Kidney (tissue), 14 donors: ENCODE measurements around the gene PDILT. TPM values are rescaled to one million over a fixed set of nuclear protein-coding genes. Genes with fewer than 3 reads are reported as not detected.
"Not testable (repeated sequence)": the region's sequence is repeated elsewhere in the genome, so short reads cannot be mapped to it uniquely, and the experiment has no call there.

Source experiments
- DNase-seq, 5 donors: peaks; one replicate each; pipeline ENCODE4 v3.0.0-alpha.2; 2013 to 2020
- FAIRE-seq: peaks from 2 replicates; lab custom pipeline; 2012; peaks lifted over from hg19 to GRCh38; lab: Jason Lieb, UNC
- H3K27ac ChIP-seq, 2 donors: one replicate each; pipeline ENCODE4 v1.7.0; 2013; ENCODE audit warnings: low read depth in 2 of 2, low read length in 2 of 2, inconsistent platforms in 1 of 2
- H3K27me3 ChIP-seq: one replicate; pipeline ENCODE4 v1.7.1; 2013; ENCODE audit warnings: low read length, inconsistent platforms; ENCODE audit not compliant: control insufficient read depth, insufficient read depth
- H3K36me3 ChIP-seq, 3 donors: one replicate each; pipeline versions ENCODE4 v1.7.0 to v1.7.1; 2013; ENCODE audit warnings: low read length in 3 of 3, control low read depth in 1 of 3, inconsistent platforms in 1 of 3; ENCODE audit not compliant: insufficient read depth in 3 of 3, control insufficient read depth in 2 of 3
- H3K4me1 ChIP-seq, 3 donors: one replicate each; pipeline versions ENCODE4 v1.7.0 to v1.7.1; 2013; ENCODE audit warnings: low read length in 3 of 3, inconsistent platforms in 1 of 3, low read depth in 1 of 3; ENCODE audit not compliant: control insufficient read depth in 2 of 3, insufficient read depth in 2 of 3
- H3K4me3 ChIP-seq, 3 donors: one replicate each; pipeline versions ENCODE4 v1.7.0 to v1.8.1; 2013; ENCODE audit warnings: low read length in 3 of 3, control low read depth in 1 of 3, inconsistent platforms in 1 of 3
- H3K9ac ChIP-seq, 3 donors: one replicate each; pipeline versions ENCODE4 v1.7.0 to v1.7.1; 2013; ENCODE audit warnings: low read length in 3 of 3, control low read depth in 1 of 3, inconsistent platforms in 1 of 3
- H3K9me3 ChIP-seq, 3 donors: one replicate each; pipeline versions ENCODE4 v1.7.0 to v1.7.1; 2013; ENCODE audit warnings: low read length in 3 of 3, control low read depth in 1 of 3, inconsistent platforms in 1 of 3; ENCODE audit not compliant: control insufficient read depth in 2 of 3, insufficient read depth in 1 of 3
- intact Hi-C: fragments of 100-400 bp; cut with DNase I; formaldehyde crosslinking; loops from one replicate; pipeline ENCODE4 v1.11.1; 2022
- polyA plus RNA-seq: library from polyadenylated mRNA; stranded (reverse); fragments of 350-450 nt; fragmentation: Illumina TruSeq; extraction: RNeasy Lipid Tissue Mini Kit (QIAGEN cat#74804); gene quantifications from one replicate; pipeline ENCODE4 v1.2.3, GENCODE V29; 2014; ENCODE audit warnings: low read depth, low replicate concordance; ENCODE audit not compliant: insufficient read depth
- total RNA-seq: library from RNA; stranded (reverse); fragmentation: NEBNext Ultra II Directional; extraction: Animal tissue kit (Norgen Biotek cat#: 25700); gene quantifications from one replicate; pipeline ENCODE4 v1.2.1, GENCODE V29; 2021
- TF ChIP-seq, protein P1 (sequence below): IDR thresholded peaks from 3 replicates; pipeline ENCODE4 v1.5.1; 2012; ENCODE audit warnings: mild to moderate bottlenecking, moderate library complexity, borderline replicate concordance; ENCODE audit not compliant: insufficient read depth; ENCODE audit errors: extremely low read depth
- donor health status: control.
- donor health status: control.
- donor health status: control.
- donor health status: control.
- donor health status: control.
- donor health status: DM: yes; HTN: yes; CAD: no.
- donor health status: Normal renal cell carcinoma (clear cell type).

PDILT gene
- total and polyA plus RNA-seq, 2 donors from 2014 or later = not detected

DNA sequence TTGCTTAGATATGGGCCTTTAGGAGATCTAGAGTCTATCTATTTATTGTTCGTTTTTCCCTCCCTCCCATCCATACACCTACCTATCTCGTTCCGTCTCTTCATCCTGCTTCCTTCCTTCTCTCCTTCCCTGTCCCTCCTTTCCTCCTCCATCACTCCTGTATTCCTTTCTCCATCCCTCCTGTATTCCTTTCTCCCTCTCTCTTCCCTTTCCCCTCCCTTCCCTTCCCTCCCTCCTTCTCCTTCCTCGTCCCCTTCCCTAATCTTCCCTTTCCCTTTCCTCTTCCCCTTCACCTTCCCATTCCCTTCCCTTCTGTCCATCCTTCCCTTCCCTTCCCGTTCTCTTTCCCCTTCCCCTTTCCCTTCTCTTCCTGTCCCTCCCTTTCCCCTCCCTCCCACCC is 87.8 kb downstream of the PDILT start:
- FAIRE-seq (no peak), DNase-seq (no peak)
- Histone ChIP-seq H3K36me3 (no peaks in the 10 kb centered on the region), H3K27me3 (no peaks in the 10 kb centered on the region), H3K27ac (no peak overlapping the region), H3K9ac (no peak overlapping the region), H3K4me3 (no peak overlapping the region), H3K9me3 (no peaks in the 10 kb centered on the region), H3K4me1 (no peaks in the 10 kb centered on the region)
- TF ChIP-seq, protein P1, sequence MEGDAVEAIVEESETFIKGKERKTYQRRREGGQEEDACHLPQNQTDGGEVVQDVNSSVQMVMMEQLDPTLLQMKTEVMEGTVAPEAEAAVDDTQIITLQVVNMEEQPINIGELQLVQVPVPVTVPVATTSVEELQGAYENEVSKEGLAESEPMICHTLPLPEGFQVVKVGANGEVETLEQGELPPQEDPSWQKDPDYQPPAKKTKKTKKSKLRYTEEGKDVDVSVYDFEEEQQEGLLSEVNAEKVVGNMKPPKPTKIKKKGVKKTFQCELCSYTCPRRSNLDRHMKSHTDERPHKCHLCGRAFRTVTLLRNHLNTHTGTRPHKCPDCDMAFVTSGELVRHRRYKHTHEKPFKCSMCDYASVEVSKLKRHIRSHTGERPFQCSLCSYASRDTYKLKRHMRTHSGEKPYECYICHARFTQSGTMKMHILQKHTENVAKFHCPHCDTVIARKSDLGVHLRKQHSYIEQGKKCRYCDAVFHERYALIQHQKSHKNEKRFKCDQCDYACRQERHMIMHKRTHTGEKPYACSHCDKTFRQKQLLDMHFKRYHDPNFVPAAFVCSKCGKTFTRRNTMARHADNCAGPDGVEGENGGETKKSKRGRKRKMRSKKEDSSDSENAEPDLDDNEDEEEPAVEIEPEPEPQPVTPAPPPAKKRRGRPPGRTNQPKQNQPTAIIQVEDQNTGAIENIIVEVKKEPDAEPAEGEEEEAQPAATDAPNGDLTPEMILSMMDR = no peak
- intact Hi-C loops = no loop called here

GRCh38 chr16:20315764-20316163 is 88.8 kb downstream of the PDILT start:
- TF ChIP-seq, protein P1 = no peak
- Histone ChIP-seq H3K9me3 (no peaks in the 10 kb centered on the region), H3K27me3 (no peaks in the 10 kb centered on the region), H3K4me1 (no peaks in the 10 kb centered on the region), H3K36me3 (no peaks in the 10 kb centered on the region), H3K4me3 (no peak overlapping the region), H3K27ac (no peak overlapping the region), H3K9ac (no peak overlapping the region)
- intact Hi-C loops = no loop called here
- DNase-seq (no peak), FAIRE-seq (no peak)

DNA sequence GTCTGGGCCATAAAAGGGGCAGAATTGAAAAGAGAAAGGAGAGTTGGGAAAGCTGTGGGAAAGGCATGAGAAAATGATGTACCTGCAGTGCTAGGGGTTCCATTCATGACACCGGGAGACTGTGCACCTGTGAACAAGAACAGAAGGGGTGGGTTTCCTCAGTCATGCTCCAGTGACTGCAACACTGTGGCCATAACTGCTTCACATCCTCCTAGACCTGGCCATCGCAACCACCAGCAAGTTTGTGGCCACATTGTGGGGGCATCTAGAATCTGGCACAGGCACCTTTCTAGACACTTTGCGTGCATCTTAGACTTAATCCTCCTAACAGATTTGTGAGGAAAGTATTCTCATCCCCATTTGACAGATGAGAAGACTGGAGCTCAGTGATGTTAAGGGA is 90.0 kb downstream of the PDILT start:
- Histone ChIP-seq H3K9ac (no peak overlapping the region), H3K27ac (no peak overlapping the region), H3K9me3 (no peaks in the 10 kb centered on the region), H3K36me3 (no peaks in the 10 kb centered on the region), H3K4me3 (no peak overlapping the region), H3K4me1 (no peaks in the 10 kb centered on the region), H3K27me3 (no peaks in the 10 kb centered on the region)
- no peak for FAIRE-seq
- intact Hi-C loops = no loop called here
- TF ChIP-seq, protein P1 = no peak
- no peak for DNase-seq

DNA sequence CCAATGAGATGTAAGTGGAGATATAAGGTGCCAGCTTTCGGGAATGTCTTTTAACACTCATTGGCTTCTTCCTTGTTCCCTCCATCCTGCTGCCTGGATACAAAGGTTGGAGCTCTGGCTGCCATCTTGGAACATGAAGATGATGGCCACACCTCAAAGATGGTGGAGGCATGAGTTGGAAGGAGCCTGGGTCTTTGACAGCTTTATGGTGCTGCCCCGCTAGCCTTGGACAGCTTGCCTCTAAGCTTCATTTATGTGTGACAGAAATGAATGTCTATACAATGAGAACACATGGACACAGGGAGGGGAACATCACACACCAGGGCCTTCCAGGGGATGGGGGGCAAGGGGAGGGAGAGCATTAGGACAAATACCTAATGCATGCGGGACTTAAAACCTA is 90.8 kb downstream of the PDILT start:
- DNase-seq (no peak), FAIRE-seq (no peak)
- Histone ChIP-seq H3K9ac (no peak overlapping the region), H3K27ac (no peak overlapping the region), H3K4me3 (no peak overlapping the region), H3K27me3 (no peaks in the 10 kb centered on the region), H3K9me3 (no peaks in the 10 kb centered on the region), H3K4me1 (no peaks in the 10 kb centered on the region), H3K36me3 (no peaks in the 10 kb centered on the region)
- TF ChIP-seq, protein P1 = no peak
- intact Hi-C loops = no loop called here

DNA sequence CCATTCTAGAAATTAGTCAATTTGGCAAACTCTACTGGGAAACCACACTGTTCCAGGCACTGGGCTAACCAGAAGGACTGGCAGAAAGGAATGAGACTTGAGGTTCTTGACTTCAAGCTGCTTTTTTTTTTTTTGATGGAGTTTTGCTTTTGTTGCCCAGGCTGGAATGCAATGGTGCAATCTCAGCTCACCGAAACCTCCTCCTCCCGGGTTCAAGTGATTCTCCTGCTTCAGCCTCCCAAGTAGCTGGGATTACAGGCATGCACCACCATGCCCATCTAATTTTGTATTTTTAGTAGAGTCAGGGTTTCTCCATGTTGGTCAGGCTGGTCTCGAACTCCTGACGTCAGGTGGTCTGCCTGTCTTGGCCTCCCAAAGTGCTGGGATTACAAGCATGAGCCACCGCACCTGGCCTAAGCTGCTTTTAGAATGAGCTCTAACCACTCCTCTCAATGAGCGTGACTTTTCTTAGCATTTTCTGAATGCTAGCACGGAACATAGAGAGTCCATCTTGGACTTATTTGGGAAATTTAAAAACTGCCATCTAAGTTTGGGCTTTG is 91.9 kb downstream of the PDILT start:
- FAIRE-seq, intact Hi-C loops, DNase-seq, H3K9me3 ChIP-seq, H3K36me3 ChIP-seq, H3K4me3 ChIP-seq, H3K9ac ChIP-seq, H3K27ac ChIP-seq, H3K4me1 ChIP-seq, H3K27me3 ChIP-seq: not testable (repeated sequence)
